GM21367 (cell line): ENCODE measurements around the gene MTUS2.
"Not testable (repeated sequence)": the region's sequence is repeated elsewhere in the genome, so short reads cannot be mapped to it uniquely, and the experiment has no call there.

Experiments
- ATAC-seq: cut with Tn5 transposase; IDR thresholded peaks from one replicate; pipeline ENCODE4 v1.9.1; 2021; ENCODE audit not compliant: unreplicated experiment

The MTUS2 gene

GRCh38 chr13:29210676-29211075 is 390.5 kb downstream of the MTUS2 start:
- no peak for ATAC-seq

GRCh38 chr13:29211162-29211561 is 391.0 kb downstream of the MTUS2 start:
- ATAC-seq = not testable (repeated sequence)

GRCh38 chr13:29222458-29222857 is 402.3 kb downstream of the MTUS2 start:
- no peak for ATAC-seq

GRCh38 chr13:29224206-29224605 is 404.1 kb downstream of the MTUS2 start:
- ATAC-seq = no peak

- ATAC-seq = no peak
Observed at GRCh38 chr13:29227576-29227975, 407.4 kb downstream of the MTUS2 start.

- no peak for ATAC-seq
Observed at GRCh38 chr13:29230299-29230845, 410.2 kb downstream of the MTUS2 start.

- no peak for ATAC-seq
Observed at GRCh38 chr13:29239653-29240525, 419.8 kb downstream of the MTUS2 start.

GRCh38 chr13:29254626-29255370 is 434.7 kb downstream of the MTUS2 start:
- ATAC-seq = no peak

- ATAC-seq = no peak
Observed at GRCh38 chr13:29255567-29255966, 435.4 kb downstream of the MTUS2 start.

GRCh38 chr13:29260684-29261083 is 440.5 kb downstream of the MTUS2 start:
- no peak for ATAC-seq

- ATAC-seq = no peak
Observed at GRCh38 chr13:29266261-29266660, 446.1 kb downstream of the MTUS2 start.

GRCh38 chr13:29266756-29267733 is 446.9 kb downstream of the MTUS2 start:
- no peak for ATAC-seq

GRCh38 chr13:29270271-29270985 is 450.3 kb downstream of the MTUS2 start:
- no peak for ATAC-seq

GRCh38 chr13:29271606-29272005 is 451.5 kb downstream of the MTUS2 start:
- ATAC-seq = no peak

GRCh38 chr13:29279356-29280254 is 459.5 kb downstream of the MTUS2 start:
- no peak for ATAC-seq

- no peak for ATAC-seq
Observed at GRCh38 chr13:29281932-29282495, 461.9 kb downstream of the MTUS2 start.

- no peak for ATAC-seq
Observed at GRCh38 chr13:29284726-29285125, 464.6 kb downstream of the MTUS2 start.

GRCh38 chr13:29287237-29287636 is 467.1 kb downstream of the MTUS2 start:
- ATAC-seq = no peak

- no peak for ATAC-seq
Observed at GRCh38 chr13:29292045-29292444, 471.9 kb downstream of the MTUS2 start.
